Spleen (tissue), 11 donors: ENCODE data around the gene APBB2. TPM values are rescaled to one million over a fixed set of nuclear protein-coding genes. Genes with fewer than 3 reads are reported as not detected.

Experiments used
- DNase-seq: peaks from one replicate; pipeline ENCODE4 v3.0.0-alpha.2; 2020
- H3K27ac ChIP-seq, 8 donors: fragments of 200-600 bp; sonication (generic) in 7 of 8; 1 replicate in 4 of 8; 2 replicates in 4 of 8; pipeline versions ENCODE4 v1.5.0 to v1.8.0; 2016 to 2021; ENCODE audit warnings: inconsistent platforms in 4 of 8, mild to moderate bottlenecking in 4 of 8, moderate library complexity in 1 of 8
- H3K27me3 ChIP-seq, 7 donors: fragments of 200-600 bp; sonication (generic) in 6 of 7; replicated peaks in 1 of 7; 1 replicate in 4 of 7; 2 replicates in 3 of 7; pipeline versions ENCODE4 v1.5.0 to v1.8.0; 2016 to 2021; ENCODE audit warnings: inconsistent platforms in 3 of 7, mild to moderate bottlenecking in 1 of 7
- H3K36me3 ChIP-seq, 6 donors: fragments of 200-600 bp; sonication (generic) in 5 of 6; 1 replicate in 4 of 6; 2 replicates in 2 of 6; pipeline versions ENCODE4 v1.5.0 to v1.8.0; 2016 to 2021; ENCODE audit warnings: inconsistent platforms in 2 of 6
- H3K4me1 ChIP-seq, 6 donors: fragments of 200-600 bp; sonication (generic) in 5 of 6; 1 replicate in 3 of 6; 2 replicates in 3 of 6; pipeline versions ENCODE4 v1.5.0 to v1.8.0; 2016 to 2021; ENCODE audit warnings: inconsistent platforms in 3 of 6
- H3K4me3 ChIP-seq, 8 donors: fragments of 200-600 bp; sonication (generic) in 7 of 8; 1 replicate in 4 of 8; 2 replicates in 4 of 8; pipeline versions ENCODE4 v1.5.0 to v1.8.0; 2016 to 2021; ENCODE audit warnings: inconsistent platforms in 4 of 8, mild to moderate bottlenecking in 4 of 8, moderate library complexity in 2 of 8
- H3K9me3 ChIP-seq, 8 donors: fragments of 200-600 bp; sonication (generic) in 7 of 8; 1 replicate in 4 of 8; 2 replicates in 4 of 8; pipeline versions ENCODE4 v1.5.0 to v1.8.0; 2016 to 2021; ENCODE audit warnings: inconsistent platforms in 4 of 8
- POLR2A ChIP-seq, 3 donors: fragments of 450-650 bp; IDR thresholded peaks; one replicate each; pipeline ENCODE4 v1.5.1; 2017; ENCODE audit warnings: antibody characterized with exemption in 3 of 3, mild to moderate bottlenecking in 1 of 3
- POLR2AphosphoS5 ChIP-seq, 3 donors: sonication (generic); formaldehyde crosslinking; IDR thresholded peaks; one replicate each; pipeline ENCODE4 v1.5.1; 2017; ENCODE audit warnings: antibody characterized with exemption in 3 of 3
- WGBS, 5 donors: extraction: QIAGEN DNeasy Blood & Tissue Kit in 3 of 5; methylation state at CpG; one replicate each; pipeline versions ENCODE4 v1.1.5 to v1.1.7; 2013 to 2018; 5-methylcytosine and 5-hydroxymethylcytosine counted together
- intact Hi-C: fragments of 100-400 bp; cut with DNase I; formaldehyde crosslinking; loops from one replicate; pipeline ENCODE4 v1.15.0; 2023; ENCODE audit warnings: low total_unique reads
- polyA plus RNA-seq, 3 donors: library from polyadenylated mRNA; stranded (reverse); fragments of 200-250 nt; gene quantifications; one replicate each; pipeline ENCODE4 v1.2.1, GENCODE V29; 2013
- total RNA-seq, 7 donors: library from RNA; depleted of rRNA in 3 of 7; stranded (reverse); fragments of >200 nt in 3 of 7; fragmentation: NEBNext Ultra II Directional in 4 of 7; extraction: Animal tissue kit (Norgen Biotek cat#: 25700) in 4 of 7; gene quantifications; one replicate each; pipeline versions ENCODE4 v1.1.0 to v1.2.1, GENCODE V29; 2016 to 2021
- TF ChIP-seq, protein P1 (sequence below), 11 experiments: fragments of 200-600 bp in 7 of 11; fragments of 450-650 bp in 4 of 11; sonication (generic) in 4 of 11; IDR thresholded peaks in 8 of 11; conservative IDR thresholded peaks in 3 of 11; 1 replicate in 7 of 11; 2 replicates in 4 of 11; pipeline versions ENCODE4 v1.4.0 to v1.8.0; 2016 to 2021; ENCODE audit warnings: antibody characterized with exemption in 11 of 11, inconsistent platforms in 4 of 11, mild to moderate bottlenecking in 1 of 11
- donor health status: healthy with polysubstance abuse.
- donor health status: DM: no; HTN: no; CAD: no; lungs with moderate emphysema.
- donor health status: DM: no; HTN: no; CAD: no.
- donor health status: Bipolar disorder and iron deficiency.
- donor health status: healthy.
- donor health status: DM: no; HTN: no; CAD: no.
- donor health status: DM: yes; HTN: yes; CAD: no.

The APBB2 gene
- total and polyA plus RNA-seq, 10 donors, result 4.0 to 115 (median 76.7) TPM

DNA sequence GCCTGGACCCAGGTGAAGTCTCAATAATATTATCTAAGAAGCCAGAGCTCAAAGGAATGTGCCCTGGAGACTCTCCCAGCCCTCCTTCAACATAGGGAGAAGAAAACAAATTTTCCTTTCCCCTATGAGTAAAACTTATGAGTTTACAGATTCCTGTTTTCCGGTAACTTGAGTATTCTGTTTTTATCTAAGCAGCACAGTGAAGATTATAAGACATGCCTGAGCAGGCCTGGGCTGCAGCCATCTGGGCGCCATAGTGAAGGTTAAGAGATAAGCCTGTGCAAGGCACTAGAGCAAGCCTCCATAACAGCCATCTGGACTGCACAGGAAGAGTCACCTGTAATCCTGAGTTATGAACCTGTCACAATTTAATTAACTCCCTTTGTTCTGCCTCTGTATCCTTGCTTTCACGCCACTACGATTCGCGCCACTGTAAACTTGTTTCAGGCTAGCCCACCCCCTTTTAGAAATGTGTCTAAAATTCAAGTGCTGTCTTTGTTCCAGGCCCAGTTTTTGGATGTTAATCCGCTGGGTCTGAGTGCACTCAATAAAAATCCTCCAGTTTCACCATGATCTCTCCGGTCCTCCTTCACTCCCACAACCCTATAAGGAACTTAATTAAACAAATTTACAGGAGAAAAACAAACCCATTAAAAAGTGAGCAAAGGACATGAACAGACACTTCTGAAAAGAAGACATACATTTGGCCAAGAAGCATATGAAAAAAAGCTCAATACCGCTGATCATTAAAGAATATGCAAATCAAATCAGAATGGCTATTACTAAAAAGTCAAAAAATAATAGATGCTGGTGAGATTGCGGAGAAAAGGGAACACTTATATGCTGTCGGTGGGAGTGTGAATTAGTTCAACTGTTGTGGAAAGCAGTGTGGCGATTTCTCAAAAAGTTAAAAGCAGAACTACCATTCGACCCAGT is 189.5 kb downstream of the APBB2 start:
- Histone ChIP-seq H3K27ac (no peak overlapping the region), H3K9me3 (peaks cover 0 to 17% (median 3%) of the 10 kb centered on the region in 8 donors), H3K4me1 (peaks cover 0 to 10% (median 4%) of the 10 kb centered on the region in 6 donors), H3K4me3 (no peak overlapping the region), H3K27me3 (no peaks in the 10 kb centered on the region), H3K36me3 (peaks cover 0 to 6% (median 0%) of the 10 kb centered on the region in 6 donors)
- intact Hi-C loops, result no loop called here
- no peak for DNase-seq
- no peak for TF ChIP-seq POLR2AphosphoS5 (IDR thresholded peaks at IDR 0.05)
- WGBS, 5 donors, result 92 to 95% (median 94%) methylated on average over 13 of the region's 13 CpGs

DNA sequence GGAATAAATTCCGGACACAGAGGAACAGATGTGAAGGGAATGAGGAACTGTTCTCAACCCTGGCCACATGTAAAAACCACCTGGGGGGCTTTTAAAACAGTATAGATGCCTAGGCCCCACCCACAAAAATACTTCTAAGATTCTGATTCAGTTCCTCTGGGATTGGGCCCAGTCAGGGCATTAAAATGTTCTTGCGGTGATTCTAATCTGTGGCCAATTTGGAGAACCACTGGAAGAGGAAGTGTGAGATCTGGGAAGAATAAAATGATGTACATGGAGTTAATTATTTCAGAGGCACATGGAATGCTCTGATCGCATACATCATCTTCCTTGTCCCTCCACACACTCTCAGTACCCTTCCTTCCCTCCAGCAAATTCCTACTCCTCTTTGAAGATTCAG is 192.2 kb downstream of the APBB2 start:
- Histone ChIP-seq H3K4me1 (peaks cover 0 to 13% (median 0%) of the 10 kb centered on the region in 6 donors), H3K36me3 (peaks cover 0 to 6% (median 0%) of the 10 kb centered on the region in 6 donors), H3K27ac (peak overlapping the region in 1 of 8 donors; percentile 27), H3K27me3 (no peaks in the 10 kb centered on the region), H3K4me3 (no peak overlapping the region), H3K9me3 (peaks cover 0 to 17% (median 1%) of the 10 kb centered on the region in 8 donors)
- TF ChIP-seq, protein P1, sequence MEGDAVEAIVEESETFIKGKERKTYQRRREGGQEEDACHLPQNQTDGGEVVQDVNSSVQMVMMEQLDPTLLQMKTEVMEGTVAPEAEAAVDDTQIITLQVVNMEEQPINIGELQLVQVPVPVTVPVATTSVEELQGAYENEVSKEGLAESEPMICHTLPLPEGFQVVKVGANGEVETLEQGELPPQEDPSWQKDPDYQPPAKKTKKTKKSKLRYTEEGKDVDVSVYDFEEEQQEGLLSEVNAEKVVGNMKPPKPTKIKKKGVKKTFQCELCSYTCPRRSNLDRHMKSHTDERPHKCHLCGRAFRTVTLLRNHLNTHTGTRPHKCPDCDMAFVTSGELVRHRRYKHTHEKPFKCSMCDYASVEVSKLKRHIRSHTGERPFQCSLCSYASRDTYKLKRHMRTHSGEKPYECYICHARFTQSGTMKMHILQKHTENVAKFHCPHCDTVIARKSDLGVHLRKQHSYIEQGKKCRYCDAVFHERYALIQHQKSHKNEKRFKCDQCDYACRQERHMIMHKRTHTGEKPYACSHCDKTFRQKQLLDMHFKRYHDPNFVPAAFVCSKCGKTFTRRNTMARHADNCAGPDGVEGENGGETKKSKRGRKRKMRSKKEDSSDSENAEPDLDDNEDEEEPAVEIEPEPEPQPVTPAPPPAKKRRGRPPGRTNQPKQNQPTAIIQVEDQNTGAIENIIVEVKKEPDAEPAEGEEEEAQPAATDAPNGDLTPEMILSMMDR (IDR thresholded peaks at IDR 0.05 in 8 of 11, conservative IDR thresholded peaks at IDR 0.05 in 3 of 11), result no peak
- no peak for TF ChIP-seq POLR2A (IDR thresholded peaks at IDR 0.05)
- TF ChIP-seq POLR2AphosphoS5 (IDR thresholded peaks at IDR 0.05), result no peak
- 77 to 95% (median 88%) methylated on average over 3 of the region's 3 CpGs for WGBS, 5 donors
- no peak for DNase-seq
- intact Hi-C loops, result no loop called here

DNA sequence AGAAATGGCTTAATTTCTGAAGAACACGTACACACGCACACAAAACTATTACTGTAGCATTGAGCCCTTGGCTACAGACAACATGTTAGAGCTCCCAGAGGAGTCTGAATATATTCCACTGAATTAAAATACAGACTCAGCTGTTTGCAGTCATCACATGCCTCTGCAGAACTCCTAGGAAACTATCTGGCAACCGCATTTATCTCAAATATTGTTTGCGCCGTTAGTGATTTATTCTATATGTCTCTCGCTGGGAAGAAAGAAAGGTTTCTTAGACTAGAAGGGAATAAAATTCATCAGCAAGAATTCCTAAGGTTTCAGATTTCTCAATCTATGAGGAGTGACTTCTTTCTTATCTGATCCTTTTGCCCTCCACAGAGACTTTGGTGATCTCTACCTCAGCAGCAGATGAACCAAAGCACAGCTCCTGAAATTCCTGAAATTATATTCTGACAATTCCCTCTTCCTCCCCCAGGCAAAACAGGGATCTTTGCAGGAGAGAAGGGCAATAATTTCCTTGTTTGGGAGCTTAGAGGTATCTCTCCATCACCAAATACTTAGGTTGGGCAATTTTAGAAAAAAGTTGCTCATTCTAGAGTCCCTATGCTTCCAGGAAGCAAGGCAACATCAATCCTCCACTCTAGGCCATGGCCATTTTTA is 199.2 kb downstream of the APBB2 start:
- Histone ChIP-seq H3K4me3 (no peak overlapping the region), H3K4me1 (peaks cover 0 to 16% (median 3%) of the 10 kb centered on the region in 6 donors), H3K27ac (no peak overlapping the region), H3K27me3 (no peaks in the 10 kb centered on the region), H3K9me3 (no peaks in the 10 kb centered on the region), H3K36me3 (peaks cover 0 to 7% (median 0%) of the 10 kb centered on the region in 6 donors)
- 82 to 98% (median 95%) methylated on average over 6 of the region's 6 CpGs for WGBS, 5 donors
- no peak for TF ChIP-seq POLR2AphosphoS5 (IDR thresholded peaks at IDR 0.05)
- no peak for TF ChIP-seq POLR2A (IDR thresholded peaks at IDR 0.05)
- TF ChIP-seq, protein P1 (IDR thresholded peaks at IDR 0.05 in 8 of 11, conservative IDR thresholded peaks at IDR 0.05 in 3 of 11), result no peak
- DNase-seq, result no peak
- intact Hi-C loops, result no loop called here

DNA sequence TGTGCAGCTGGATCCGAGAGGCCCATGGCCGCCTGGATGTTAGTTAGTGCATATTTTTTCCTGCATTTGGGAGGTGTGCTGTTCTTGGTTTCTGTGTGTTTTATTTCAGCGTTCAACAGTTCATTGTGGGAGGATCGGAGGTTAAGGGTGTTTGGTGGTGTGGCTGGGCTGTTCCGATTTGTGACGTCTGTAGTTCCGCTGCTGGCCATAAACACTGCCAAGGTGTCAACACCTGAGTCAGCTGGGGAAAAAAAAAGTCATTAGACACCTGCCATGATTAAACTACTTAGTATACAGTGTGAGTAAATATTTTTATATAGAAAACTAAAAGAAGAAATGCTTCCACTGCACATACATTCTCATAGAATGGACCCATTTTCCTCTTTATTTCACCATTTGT is 200.2 kb downstream of the APBB2 start:
- WGBS, 5 donors, result 90 to 97% (median 92%) methylated on average over 7 of the region's 7 CpGs
- intact Hi-C loops, result no loop called here
- H3K4me3 ChIP-seq, result no peak overlapping the region
- H3K9me3 ChIP-seq, result no peaks in the 10 kb centered on the region
- no peak overlapping the region for H3K27ac ChIP-seq
- peaks cover 0 to 9% (median 1%) of the 10 kb centered on the region in 6 donors for H3K4me1 ChIP-seq
- H3K27me3 ChIP-seq, result no peaks in the 10 kb centered on the region
- H3K36me3 ChIP-seq, result peaks cover 0 to 7% (median 0%) of the 10 kb centered on the region in 6 donors
- TF ChIP-seq, protein P1 (IDR thresholded peaks at IDR 0.05 in 8 of 11, conservative IDR thresholded peaks at IDR 0.05 in 3 of 11), result no peak
- TF ChIP-seq POLR2AphosphoS5 (IDR thresholded peaks at IDR 0.05) (no peak), POLR2A (IDR thresholded peaks at IDR 0.05) (no peak)
- no peak for DNase-seq
